Upper lobe of left lung (tissue), 4 donors: ENCODE measurements around the gene IBA57.

Experiments
- EP300 ChIP-seq, 4 donors: sonication (generic); formaldehyde crosslinking; IDR thresholded peaks; one replicate each; pipeline ENCODE4 v1.5.1; 2017; ENCODE audit warnings: antibody characterized with exemption in 4 of 4, control low read depth in 2 of 4
- POLR2A ChIP-seq, 4 donors: fragments of 450-650 bp; IDR thresholded peaks; one replicate each; pipeline ENCODE4 v1.5.1; 2016 to 2017; ENCODE audit warnings: antibody characterized with exemption in 4 of 4, mild to moderate bottlenecking in 2 of 4
- POLR2AphosphoS5 ChIP-seq, 2 donors: sonication (generic); formaldehyde crosslinking; IDR thresholded peaks; one replicate each; pipeline ENCODE4 v1.5.1; 2017; ENCODE audit warnings: antibody characterized with exemption in 2 of 2
- TF ChIP-seq, protein P1 (sequence below), 6 experiments: fragments of 450-650 bp in 4 of 6; fragments of 200-600 bp in 2 of 6; sonication (generic) in 2 of 6; IDR thresholded peaks; one replicate each; pipeline ENCODE4 v1.5.1; 2016 to 2019; ENCODE audit warnings: antibody characterized with exemption in 6 of 6

DNA sequence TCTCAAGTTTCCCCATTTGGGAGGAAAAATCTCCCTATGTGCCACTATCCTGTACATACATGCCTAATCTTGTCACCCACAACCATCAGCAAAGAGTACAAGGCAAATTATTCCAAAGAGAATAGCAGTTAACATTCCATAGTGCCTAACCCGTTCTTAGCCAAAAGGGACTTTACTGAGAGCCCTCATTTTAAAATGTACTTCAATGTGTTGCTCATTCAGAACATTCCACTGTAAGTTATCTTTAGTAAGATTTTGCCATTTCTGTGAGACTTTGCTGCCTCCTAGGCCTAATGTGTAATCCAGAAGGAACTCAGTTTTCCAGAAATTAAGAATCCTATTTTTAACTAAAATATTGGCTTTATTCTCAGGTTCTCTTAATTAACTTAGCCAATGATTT is 45.3 kb upstream of the IBA57 start:
- TF ChIP-seq EP300 (IDR thresholded peaks at IDR 0.05) (no peak), POLR2A (IDR thresholded peaks at IDR 0.05) (no peak), POLR2AphosphoS5 (IDR thresholded peaks at IDR 0.05) (no peak)
- TF ChIP-seq, protein P1, sequence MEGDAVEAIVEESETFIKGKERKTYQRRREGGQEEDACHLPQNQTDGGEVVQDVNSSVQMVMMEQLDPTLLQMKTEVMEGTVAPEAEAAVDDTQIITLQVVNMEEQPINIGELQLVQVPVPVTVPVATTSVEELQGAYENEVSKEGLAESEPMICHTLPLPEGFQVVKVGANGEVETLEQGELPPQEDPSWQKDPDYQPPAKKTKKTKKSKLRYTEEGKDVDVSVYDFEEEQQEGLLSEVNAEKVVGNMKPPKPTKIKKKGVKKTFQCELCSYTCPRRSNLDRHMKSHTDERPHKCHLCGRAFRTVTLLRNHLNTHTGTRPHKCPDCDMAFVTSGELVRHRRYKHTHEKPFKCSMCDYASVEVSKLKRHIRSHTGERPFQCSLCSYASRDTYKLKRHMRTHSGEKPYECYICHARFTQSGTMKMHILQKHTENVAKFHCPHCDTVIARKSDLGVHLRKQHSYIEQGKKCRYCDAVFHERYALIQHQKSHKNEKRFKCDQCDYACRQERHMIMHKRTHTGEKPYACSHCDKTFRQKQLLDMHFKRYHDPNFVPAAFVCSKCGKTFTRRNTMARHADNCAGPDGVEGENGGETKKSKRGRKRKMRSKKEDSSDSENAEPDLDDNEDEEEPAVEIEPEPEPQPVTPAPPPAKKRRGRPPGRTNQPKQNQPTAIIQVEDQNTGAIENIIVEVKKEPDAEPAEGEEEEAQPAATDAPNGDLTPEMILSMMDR (IDR thresholded peaks at IDR 0.05) = no peak
